Peyer's patch (tissue), 4 donors: ENCODE measurements around the gene NPPB. TPM values are rescaled to one million over a fixed set of nuclear protein-coding genes. Genes with fewer than 3 reads are reported as not detected.

ENCODE experiments used
- DNase-seq, 3 donors: peaks; one replicate each; pipeline ENCODE4 v3.0.0-alpha.2; 2017 to 2019
- H3K27ac ChIP-seq, 4 donors: fragments of 200-600 bp; sonication (generic); one replicate each; pipeline ENCODE4 v1.5.1; 2016 to 2019
- H3K27me3 ChIP-seq, 2 donors: fragments of 200-600 bp; sonication (generic); one replicate each; pipeline ENCODE4 v1.5.1; 2019
- H3K36me3 ChIP-seq, 3 donors: fragments of 200-600 bp; sonication (generic); one replicate each; pipeline ENCODE4 v1.5.1; 2016 to 2019
- H3K4me1 ChIP-seq, 4 donors: fragments of 200-600 bp; sonication (generic); one replicate each; pipeline ENCODE4 v1.5.1; 2016 to 2019
- H3K4me3 ChIP-seq, 4 donors: fragments of 200-600 bp; sonication (generic); 1 replicate in 3 of 4; 2 replicates in 1 of 4; pipeline ENCODE4 v1.5.1; 2016 to 2019; ENCODE audit warnings: mild to moderate bottlenecking in 1 of 4
- H3K9me3 ChIP-seq, 4 donors: fragments of 200-600 bp; sonication (generic); one replicate each; pipeline ENCODE4 v1.5.1; 2016 to 2019; ENCODE audit warnings: mild to moderate bottlenecking in 1 of 4
- POLR2A ChIP-seq, 2 donors: fragments of 450-650 bp; IDR thresholded peaks; one replicate each; pipeline ENCODE4 v1.5.1; 2017; ENCODE audit warnings: antibody characterized with exemption in 2 of 2, mild to moderate bottlenecking in 2 of 2, moderate library complexity in 2 of 2
- total RNA-seq, 4 donors: library from RNA; depleted of rRNA; stranded (reverse); fragments of >200 nt; gene quantifications; one replicate each; pipeline ENCODE4 v1.1.0, GENCODE V29; 2016
- TF ChIP-seq, protein P1 (sequence below), 6 experiments: fragments of 450-650 bp in 4 of 6; fragments of 200-600 bp in 2 of 6; sonication (generic) in 1 of 6; IDR thresholded peaks; one replicate each; pipeline ENCODE4 v1.5.1; 2017 to 2019; ENCODE audit warnings: antibody characterized with exemption in 6 of 6, mild to moderate bottlenecking in 3 of 6, moderate library complexity in 1 of 6

The NPPB gene
- total RNA-seq, 4 donors from 2014 or later, result not detected

GRCh38 chr1:11858968-11859871, 475 bp upstream of the NPPB start:
- H3K4me1 ChIP-seq, result no peaks in the 10 kb centered on the region
- H3K4me3 ChIP-seq, result no peak overlapping the region
- peak; percentile 25 to 65 (median 62) for DNase-seq
- no peaks in the 10 kb centered on the region for H3K36me3 ChIP-seq
- TF ChIP-seq, protein P1, sequence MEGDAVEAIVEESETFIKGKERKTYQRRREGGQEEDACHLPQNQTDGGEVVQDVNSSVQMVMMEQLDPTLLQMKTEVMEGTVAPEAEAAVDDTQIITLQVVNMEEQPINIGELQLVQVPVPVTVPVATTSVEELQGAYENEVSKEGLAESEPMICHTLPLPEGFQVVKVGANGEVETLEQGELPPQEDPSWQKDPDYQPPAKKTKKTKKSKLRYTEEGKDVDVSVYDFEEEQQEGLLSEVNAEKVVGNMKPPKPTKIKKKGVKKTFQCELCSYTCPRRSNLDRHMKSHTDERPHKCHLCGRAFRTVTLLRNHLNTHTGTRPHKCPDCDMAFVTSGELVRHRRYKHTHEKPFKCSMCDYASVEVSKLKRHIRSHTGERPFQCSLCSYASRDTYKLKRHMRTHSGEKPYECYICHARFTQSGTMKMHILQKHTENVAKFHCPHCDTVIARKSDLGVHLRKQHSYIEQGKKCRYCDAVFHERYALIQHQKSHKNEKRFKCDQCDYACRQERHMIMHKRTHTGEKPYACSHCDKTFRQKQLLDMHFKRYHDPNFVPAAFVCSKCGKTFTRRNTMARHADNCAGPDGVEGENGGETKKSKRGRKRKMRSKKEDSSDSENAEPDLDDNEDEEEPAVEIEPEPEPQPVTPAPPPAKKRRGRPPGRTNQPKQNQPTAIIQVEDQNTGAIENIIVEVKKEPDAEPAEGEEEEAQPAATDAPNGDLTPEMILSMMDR (IDR thresholded peaks at IDR 0.05), result peak in 1 of 6 experiments; percentile 28
- TF ChIP-seq POLR2A (IDR thresholded peaks at IDR 0.05), result no peak
- no peak overlapping the region for H3K27ac ChIP-seq
- H3K27me3 ChIP-seq, result peaks cover 0 to 16% of the 10 kb centered on the region in 2 donors
- H3K9me3 ChIP-seq, result no peaks in the 10 kb centered on the region

DNA sequence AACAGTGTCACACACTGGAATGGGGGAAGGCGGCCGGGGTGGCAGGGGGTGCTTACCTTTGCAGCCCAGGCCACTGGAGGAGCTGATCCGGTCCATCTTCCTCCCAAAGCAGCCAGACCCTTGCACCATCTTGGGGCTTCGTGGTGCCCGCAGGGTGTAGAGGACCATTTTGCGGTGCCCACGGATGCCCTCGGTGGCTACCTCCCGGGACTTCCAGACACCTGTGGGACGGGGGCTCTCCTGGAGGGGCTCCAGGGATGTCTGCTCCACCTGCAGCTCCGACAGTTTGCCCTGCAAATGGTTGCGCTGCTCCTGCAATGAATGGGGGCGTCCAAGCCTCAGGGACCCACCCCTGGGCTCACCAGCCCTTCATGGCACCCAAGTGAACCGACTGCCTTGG, 587 bp downstream of the NPPB start:
- Histone ChIP-seq H3K27me3 (peaks cover 0 to 16% of the 10 kb centered on the region in 2 donors), H3K9me3 (no peaks in the 10 kb centered on the region), H3K27ac (no peak overlapping the region), H3K4me3 (no peak overlapping the region), H3K36me3 (no peaks in the 10 kb centered on the region), H3K4me1 (no peaks in the 10 kb centered on the region)
- no peak for DNase-seq
- TF ChIP-seq POLR2A (IDR thresholded peaks at IDR 0.05), result no peak
- TF ChIP-seq, protein P1 (IDR thresholded peaks at IDR 0.05), result no peak

DNA sequence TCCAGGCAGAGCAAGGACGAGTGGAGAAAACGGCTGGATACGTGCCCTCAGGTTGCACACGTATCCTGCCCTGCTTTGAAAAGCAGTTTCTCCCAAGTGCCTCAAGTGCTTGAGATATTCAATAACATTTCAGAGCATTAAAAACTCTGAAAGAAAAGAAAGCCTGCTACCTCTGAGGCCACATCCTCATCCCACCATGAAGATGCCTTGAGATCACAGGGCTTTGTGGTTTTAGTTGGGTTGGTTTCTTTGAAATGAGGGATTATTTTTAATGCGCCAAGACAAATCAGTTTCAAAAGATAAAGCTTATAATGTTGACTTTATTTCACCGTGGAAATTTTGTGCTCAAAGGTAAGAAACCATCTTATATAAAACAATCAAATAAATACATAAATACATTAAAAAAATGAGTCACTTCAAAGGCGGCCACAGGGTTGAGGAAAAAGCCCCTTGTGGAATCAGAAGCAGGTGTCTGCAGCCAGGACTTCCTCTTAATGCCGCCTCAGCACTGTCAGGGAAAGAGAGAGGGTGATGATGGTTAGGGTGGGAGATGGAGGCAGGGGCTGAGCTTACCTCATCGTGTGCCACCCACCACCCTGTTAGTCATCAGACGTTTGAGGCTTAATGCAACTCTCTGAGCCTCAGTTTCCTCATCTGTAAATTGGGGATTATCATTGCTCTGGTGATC, 1.4 kb downstream of the NPPB start:
- DNase-seq, result no peak
- no peaks in the 10 kb centered on the region for H3K36me3 ChIP-seq
- TF ChIP-seq, protein P1 (IDR thresholded peaks at IDR 0.05), result no peak
- TF ChIP-seq POLR2A (IDR thresholded peaks at IDR 0.05), result no peak
- H3K27ac ChIP-seq, result no peak overlapping the region
- H3K27me3 ChIP-seq, result peaks cover 0 to 16% of the 10 kb centered on the region in 2 donors
- H3K4me1 ChIP-seq, result no peaks in the 10 kb centered on the region
- no peak overlapping the region for H3K4me3 ChIP-seq
- no peaks in the 10 kb centered on the region for H3K9me3 ChIP-seq

DNA sequence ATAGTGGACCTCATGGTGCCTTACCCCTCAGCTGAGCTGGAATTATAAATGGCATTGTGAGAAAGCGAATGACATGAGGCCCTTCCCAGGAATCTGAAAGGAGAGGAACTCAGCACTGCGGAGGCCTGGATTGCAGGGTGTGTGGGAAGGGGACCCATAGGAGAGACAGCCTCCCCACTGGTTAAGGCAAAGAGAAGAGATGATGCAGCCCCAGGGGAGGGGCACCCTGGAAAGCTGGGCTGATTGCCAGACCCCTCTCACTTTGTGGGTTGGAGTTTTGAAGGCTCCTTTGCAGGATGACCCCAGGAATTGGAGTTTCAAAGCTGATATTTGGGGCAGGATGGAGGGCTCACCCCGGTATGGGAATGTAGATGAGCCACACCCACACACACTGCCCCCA, 2.0 kb downstream of the NPPB start:
- H3K4me3 ChIP-seq, result no peak overlapping the region
- H3K4me1 ChIP-seq, result no peaks in the 10 kb centered on the region
- TF ChIP-seq, protein P1 (IDR thresholded peaks at IDR 0.05), result no peak
- TF ChIP-seq POLR2A (IDR thresholded peaks at IDR 0.05), result no peak
- H3K9me3 ChIP-seq, result no peaks in the 10 kb centered on the region
- H3K27me3 ChIP-seq, result peaks cover 0 to 16% of the 10 kb centered on the region in 2 donors
- no peaks in the 10 kb centered on the region for H3K36me3 ChIP-seq
- H3K27ac ChIP-seq, result no peak overlapping the region
- no peak for DNase-seq

- no peak for TF ChIP-seq POLR2A (IDR thresholded peaks at IDR 0.05)
- TF ChIP-seq, protein P1 (IDR thresholded peaks at IDR 0.05), result no peak
- H3K4me1 ChIP-seq, result no peaks in the 10 kb centered on the region
Observed at GRCh38 chr1:11855430-11855829, 3.3 kb downstream of the NPPB start.

More at GRCh38 chr1:11855430-11855829, 3.3 kb downstream of the NPPB start:
- Histone ChIP-seq H3K9me3 (no peaks in the 10 kb centered on the region), H3K4me3 (no peak overlapping the region), H3K27ac (no peak overlapping the region), H3K27me3 (peaks cover 0 to 16% of the 10 kb centered on the region in 2 donors), H3K36me3 (no peaks in the 10 kb centered on the region)
- DNase-seq, result no peak
